ENCODE data around the gene GRB7.
"Not testable (repeated sequence)": the region's sequence is repeated elsewhere in the genome, so short reads cannot be mapped to it uniquely, and the experiment has no call there.

Gene GRB7

DNA sequence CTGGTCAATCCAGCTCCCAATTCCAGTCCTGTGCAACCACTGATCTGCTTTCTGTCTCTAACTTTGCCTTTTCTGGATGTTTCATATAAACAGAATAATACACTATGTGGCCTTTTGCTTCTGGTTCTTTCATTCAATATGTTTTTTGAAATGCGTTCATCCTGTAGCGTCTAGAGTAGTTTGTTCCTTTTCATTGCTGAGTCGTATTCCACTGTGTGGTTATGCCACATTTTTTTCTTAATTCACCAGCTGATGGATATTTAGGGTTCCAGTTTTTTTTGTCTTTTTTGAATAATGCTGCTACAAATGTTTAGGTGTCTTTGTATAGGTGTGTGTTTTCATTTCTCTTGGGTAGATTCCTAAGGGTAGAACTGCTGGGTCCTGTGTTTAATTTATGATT is 5.2 kb upstream of the GRB7 start:
- DNase-seq: no peak

DNA sequence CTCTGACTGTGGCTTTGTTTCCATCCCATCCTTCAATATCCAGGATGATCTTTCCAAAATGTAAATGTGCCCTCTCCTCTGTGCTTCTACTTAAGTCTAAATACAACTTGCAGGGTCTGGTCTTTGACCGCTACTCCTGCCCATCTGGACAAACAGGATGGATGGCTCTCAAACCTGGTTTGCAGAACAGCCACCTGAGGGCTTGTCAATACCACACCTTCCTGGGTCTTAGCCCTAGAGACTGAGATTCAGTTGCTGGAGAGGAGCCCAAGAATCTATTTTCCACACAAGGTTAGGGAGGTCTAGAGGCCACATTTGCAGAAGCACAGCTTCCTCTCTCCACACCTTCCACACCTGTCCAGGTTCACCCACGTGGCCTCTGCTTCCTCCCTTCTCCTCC is 1.9 kb upstream of the GRB7 start:
- no peak for DNase-seq

DNA sequence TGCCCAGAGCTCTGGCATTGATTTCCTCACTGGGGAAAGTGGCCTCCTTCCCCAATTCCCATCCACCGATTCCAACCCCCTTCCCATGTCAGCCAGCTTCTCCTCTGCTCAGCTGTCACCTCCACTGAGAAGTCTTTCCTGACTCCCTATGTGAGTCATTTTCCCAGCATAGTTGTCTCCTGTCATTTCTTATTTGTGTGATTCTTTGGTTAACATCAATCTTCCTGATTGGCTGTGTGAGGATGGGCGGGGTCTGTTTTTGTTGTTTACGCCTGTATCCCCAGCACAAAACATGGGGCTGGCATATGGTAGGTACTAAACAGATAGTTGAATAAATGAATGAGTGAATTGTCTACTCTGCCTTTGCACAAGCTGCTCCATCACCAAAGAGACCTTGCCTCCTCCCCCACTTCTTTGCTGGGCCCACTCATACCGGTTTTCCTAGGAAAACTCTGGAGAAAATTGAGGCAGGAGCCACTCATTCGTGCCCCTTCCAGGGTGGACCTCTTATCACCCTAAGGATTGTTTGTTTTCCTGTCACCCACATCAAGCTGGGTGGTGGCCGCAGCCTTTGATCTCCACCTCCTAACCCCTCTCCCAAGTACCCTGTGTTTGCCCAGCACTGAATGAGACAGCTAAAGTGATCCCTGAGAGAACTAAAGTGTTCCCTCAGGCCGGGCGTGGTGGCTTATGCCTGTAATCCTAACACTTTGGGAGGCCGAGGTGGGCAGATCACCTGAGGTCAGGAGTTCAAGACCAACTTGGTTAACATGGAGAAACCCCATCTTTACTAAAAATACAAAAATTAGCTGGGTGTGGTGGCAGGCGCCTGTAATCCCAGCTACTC is 1.2 kb upstream of the GRB7 start:
- DNase-seq: no peak

DNA sequence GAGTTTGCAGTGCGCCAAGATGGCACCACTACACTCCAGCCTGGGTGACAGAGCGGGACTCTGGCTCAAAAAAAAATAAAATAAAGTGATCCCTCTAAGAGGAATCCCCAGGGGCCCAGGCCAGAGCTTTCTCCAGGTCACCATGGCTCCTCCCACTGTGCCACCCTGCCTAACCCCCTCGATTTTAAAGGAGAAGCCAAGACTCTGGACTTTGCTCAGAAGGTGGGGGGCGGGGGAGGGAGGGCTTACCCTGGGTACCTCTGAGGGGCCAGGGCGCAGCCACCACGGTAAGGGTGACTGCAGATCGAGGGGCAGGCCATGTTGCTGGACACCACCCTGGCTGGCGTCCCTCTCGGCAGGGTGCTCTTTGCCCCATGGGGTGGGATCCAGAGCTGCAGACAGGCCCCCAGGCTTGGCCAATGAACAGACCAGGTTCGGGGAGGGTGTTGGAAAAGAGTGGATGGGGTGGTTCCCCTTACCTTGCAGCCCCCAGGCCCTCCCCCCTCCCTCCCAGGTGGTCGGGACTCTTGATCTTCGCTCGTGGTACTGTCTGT is 455 bp upstream of the GRB7 start:
- DNase-seq: no peak

DNA sequence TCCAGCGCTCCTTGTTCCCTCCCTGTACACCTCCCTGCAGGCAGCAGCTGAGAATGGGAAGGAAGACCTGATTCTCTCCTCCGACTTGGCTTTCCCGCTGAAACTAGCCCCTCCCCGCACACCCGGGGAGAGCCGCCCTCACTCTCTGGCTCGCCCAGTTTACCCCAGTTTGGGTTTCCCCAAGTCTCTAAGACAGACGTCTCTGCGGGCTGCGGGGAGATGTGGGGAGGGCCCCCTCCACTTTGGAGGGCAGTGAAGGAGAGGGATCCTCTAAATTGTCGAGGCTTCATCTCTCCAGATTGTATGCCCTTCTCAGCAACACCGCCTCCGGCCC is 797 bp downstream of the GRB7 start:
- DNase-seq: peak; percentile 59

DNA sequence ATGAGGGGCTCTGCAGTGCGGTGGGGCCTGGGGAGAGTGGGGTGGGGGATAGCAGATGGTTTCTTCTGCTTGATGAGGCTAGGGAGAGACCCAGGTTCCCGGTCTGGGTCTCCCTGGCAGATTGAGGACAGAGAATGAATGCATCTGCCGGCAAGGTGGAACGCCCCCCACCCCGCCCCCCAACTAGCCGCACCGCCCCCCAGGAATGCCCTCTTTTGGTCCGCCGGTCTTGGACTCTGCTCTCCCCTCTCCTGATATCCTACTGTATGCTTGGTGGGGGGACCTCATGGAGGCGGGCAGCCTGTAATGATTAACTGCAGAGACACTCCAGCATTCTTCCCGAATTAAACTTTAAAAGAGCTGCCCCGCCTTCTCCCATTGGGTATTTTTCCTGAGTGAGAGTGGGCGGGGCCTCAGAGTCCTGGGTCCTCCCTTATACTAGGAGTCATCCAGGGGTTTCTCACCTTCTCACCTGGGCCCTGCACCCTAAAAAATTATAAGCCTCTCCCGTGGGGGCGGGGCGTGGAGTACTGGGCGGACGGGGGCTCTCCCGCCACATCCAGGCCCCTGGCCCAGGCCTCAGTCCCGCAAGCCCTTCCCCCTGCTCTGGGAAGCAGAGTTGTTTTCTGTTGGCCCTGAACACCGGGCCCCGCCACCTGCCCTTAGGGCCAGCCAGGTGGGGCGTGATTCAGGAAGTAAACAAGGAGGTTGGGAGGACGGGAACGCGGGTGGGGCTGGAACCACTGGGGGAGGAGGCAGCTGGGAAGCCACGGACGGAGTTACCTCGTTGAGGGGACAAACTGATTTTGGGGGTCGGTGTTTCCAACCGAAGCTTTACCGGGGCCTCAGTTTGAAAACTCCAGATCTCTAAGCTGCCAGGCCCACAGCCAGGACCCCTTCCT is 1.5 kb downstream of the GRB7 start:
- peak; percentile 80 for DNase-seq

DNA sequence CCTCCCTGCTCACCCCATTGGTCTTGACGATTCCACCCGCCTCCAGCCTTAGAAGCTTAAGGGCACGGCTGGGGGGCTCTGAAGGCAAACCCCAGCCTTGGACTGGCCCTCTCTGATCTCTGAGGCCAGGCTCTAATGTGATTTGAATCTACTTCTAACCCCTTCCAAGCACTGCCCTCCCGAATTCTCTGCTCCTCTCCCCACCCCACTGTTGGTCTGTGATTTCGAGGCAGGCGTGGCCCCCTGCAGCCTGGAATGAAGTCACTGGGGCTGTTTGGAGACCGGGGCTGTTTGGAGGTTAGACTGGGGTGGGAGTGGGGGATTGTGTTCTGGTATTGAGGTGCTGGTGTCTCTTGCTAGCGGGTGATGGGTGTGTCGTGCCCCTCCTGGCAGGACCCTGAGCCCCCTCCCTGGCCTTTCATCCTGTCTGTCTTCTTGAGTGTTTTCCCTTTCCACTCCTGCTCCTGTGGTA is 2.2 kb downstream of the GRB7 start:
- DNase-seq: peak; percentile 63

DNA sequence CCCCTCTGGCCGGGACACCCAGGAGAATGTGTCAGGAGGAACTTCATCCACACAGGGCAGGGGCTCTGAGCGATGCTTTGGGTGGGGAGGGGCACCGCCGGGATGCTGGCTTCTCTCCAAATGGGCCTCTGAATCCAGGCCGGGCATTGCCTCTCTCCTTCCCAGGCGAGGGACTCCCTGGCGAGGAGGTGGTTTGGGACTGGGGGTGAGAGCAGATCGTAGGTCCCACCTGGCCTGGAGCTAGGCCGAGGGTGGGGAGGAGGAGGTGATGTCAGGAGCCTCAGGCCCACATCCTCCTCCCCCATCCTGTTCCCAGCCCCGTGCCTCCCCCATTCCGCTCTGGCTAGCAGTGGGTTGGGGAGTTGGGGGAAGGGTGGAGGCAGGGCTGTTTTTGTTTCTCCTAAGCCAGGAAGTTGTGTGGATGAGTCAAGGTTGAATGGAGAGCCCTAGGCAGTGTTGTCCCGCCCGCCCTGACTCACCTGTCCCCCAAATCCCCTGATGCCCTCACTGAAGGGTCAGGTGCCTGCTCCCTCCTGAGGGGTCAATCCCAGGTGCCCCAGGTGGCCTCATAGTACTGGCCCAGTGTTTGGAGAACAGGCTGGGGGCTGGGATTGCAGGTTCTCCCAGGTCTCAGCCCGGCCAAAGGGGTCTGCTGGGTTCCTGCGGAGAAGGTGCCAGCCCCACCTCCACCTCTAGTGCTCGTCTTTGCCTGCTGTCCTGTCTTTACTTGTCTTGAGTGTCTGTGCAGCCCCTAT is 2.8 kb downstream of the GRB7 start:
- peak; percentile 56 for DNase-seq

DNA sequence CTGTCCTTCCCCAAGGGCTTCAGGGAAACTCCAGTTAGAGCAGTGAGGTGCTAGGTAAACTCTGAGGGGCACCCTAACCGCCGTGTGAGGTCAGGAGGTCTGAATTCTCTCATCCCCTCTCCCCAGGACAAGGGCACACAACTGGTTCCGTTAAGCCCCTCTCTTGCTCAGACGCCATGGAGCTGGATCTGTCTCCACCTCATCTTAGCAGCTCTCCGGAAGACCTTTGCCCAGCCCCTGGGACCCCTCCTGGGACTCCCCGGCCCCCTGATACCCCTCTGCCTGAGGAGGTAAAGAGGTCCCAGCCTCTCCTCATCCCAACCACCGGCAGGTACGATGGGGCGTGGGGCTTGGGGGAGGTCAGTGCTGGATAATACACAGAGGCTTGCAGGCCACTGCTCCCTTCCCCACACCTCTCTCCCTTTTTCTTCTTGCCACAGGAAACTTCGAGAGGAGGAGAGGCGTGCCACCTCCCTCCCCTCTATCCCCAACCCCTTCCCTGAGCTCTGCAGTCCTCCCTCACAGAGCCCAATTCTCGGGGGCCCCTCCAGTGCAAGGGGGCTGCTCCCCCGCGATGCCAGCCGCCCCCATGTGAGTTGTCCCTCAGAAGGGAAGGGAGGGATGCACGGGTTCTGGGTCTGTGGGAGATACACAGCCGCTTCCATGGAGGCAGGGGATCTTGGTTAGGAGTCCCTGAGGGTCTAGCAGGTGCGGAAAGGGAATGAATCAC is 4.6 kb downstream of the GRB7 start:
- DNase-seq: no peak

DNA sequence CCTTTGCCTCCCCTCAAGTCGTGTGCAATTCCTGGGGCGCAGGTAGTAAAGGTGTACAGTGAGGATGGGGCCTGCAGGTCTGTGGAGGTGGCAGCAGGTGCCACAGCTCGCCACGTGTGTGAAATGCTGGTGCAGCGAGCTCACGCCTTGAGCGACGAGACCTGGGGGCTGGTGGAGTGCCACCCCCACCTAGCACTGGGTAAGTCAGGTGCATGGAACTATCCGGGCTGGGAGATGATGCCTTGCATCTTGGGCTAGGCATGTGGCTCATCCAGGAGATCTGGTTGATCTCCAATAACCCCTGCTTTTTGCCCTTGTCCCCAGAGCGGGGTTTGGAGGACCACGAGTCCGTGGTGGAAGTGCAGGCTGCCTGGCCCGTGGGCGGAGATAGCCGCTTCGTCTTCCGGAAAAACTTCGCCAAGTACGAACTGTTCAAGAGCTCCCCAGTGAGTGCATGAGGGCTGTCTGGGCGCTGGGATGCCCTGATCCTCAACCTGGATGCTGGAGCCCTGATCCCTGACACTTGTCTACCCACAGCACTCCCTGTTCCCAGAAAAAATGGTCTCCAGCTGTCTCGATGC is 5.2 kb downstream of the GRB7 start:
- DNase-seq: no peak

DNA sequence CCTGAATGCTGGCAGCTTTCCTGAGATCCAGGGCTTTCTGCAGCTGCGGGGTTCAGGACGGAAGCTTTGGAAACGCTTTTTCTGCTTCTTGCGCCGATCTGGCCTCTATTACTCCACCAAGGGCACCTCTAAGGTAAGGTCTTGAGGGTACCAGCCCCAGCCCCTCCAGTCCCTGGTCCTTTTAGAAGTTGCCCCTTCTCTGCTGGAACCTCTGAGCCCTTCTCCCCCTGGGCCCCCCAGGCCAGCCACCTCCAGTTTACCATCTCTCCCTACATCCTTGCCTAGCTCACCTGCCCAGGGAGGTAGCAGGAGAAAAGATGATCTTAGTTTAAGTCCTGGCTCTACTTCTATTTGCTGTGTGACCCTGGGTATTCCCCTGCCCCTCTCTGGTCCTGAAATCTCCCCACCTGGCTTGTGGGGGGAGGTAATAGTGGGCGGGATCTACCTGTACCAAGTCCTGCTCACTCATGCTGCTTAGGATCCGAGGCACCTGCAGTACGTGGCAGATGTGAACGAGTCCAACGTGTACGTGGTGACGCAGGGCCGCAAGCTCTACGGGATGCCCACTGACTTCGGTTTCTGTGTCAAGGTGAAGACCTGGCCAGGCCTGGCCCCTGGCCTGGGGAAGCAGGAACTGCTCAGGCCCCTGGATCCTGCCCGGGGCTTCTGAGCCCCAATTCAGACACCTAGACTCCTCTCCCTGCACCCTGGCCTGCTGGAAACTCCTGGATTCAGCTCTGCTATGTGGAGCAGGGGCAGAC is 6.5 kb downstream of the GRB7 start:
- DNase-seq: no peak

DNA sequence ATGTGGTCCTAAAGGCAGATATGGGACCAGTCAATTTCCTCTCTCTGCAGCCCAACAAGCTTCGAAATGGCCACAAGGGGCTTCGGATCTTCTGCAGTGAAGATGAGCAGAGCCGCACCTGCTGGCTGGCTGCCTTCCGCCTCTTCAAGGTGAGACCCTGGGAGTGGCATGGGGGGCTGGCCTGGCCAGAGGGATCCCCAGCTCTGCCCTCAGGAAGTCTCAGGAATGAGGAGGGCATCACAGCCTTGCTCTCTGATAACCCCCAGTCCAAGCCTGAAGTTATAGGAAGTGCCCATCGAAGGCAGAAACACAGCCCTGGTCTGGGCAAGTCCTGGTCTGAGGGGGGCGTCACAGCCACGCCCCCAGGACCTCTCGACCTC is 7.1 kb downstream of the GRB7 start:
- DNase-seq: no peak

DNA sequence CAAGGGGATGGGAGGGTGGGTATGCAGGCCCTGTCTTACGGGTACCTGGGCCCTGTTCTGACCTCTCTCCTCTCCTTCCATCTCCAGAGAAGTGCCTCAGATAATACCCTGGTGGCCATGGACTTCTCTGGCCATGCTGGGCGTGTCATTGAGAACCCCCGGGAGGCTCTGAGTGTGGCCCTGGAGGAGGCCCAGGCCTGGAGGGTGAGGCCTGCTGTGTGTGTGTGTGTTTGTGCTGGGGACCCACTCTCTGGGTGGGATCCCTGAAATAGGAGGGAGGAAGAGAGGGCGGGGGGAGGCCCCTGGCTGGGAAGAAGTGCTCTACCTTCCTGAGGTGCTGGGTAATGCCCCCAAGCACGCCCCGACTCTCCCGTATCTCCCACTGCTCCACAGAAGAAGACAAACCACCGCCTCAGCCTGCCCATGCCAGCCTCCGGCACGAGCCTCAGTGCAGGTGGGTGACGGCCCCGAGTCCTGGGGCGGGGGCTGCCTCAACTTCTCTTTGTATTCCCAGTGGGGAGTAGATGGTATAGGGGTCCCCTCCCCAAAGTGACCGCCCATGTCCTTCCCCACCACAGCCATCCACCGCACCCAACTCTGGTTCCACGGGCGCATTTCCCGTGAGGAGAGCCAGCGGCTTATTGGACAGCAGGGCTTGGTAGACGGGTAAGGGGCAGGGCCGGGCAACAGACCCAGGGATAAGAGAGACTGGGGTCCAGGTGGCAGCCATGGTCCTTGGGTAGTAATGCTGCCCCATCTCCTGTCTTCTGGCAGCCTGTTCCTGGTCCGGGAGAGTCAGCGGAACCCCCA is 7.8 kb downstream of the GRB7 start:
- no peak for DNase-seq

DNA sequence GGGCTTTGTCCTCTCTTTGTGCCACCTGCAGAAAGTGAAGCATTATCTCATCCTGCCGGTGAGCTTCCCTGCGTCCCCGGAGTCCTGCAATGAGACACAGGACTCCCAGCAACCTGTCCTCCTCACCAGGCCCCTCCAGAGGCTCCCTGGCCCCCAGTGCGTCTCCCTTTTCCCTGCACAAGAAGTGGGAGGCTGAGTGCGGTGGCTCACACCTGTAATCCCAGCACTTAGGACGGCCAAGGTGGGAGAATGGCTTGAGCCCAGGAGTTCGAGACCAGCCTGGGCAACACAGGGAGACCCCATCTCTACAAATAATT is 8.4 kb downstream of the GRB7 start:
- no peak for DNase-seq

DNA sequence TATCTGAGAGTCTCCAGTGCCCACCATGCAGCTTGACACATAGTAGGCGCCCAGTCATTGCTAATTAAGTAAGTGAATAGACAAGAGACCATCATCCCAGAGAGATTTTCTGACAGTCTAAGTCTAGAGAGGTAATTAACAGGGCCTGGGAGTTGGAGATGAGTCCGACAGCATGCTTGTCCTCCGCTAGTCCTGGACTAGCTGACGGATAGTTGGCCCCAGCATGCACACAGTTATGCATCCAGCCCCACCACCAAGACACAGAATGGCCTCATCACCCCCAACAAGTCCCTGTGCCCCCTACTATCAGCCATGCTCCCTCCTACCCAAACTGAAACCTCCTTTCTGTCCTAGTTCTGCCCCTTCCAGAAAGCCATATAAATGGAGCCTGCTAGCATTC is 10.0 kb downstream of the GRB7 start:
- DNase-seq: no peak

DNA sequence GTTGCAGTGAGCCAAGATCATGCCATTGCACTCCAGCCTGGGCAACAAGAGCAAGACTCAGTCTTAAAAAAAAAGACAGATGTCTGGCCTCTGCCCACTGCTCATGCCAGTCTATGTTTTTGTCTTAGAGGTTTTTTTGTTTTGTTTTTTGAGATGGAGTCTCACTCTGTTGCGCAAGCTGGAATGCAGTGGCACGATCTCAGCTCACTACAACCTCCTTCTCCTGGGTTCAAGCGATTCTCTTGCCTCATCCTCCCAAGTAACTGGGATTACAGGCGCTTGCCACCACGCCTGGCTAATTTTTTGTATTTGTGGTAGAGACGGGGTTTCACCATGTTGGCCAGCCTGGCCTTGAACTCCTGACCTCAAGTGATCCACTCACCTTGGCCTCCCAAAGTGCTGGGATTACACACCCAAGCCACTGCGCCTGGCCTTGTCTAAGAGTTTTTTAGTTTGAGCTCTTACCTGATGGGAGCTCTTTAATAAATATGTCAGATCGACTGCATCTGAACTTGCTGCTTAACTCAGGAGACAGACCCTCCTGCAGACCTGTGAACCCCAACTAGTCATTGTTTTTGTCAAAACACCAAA is 10.8 kb downstream of the GRB7 start:
- not testable (repeated sequence) for DNase-seq

DNA sequence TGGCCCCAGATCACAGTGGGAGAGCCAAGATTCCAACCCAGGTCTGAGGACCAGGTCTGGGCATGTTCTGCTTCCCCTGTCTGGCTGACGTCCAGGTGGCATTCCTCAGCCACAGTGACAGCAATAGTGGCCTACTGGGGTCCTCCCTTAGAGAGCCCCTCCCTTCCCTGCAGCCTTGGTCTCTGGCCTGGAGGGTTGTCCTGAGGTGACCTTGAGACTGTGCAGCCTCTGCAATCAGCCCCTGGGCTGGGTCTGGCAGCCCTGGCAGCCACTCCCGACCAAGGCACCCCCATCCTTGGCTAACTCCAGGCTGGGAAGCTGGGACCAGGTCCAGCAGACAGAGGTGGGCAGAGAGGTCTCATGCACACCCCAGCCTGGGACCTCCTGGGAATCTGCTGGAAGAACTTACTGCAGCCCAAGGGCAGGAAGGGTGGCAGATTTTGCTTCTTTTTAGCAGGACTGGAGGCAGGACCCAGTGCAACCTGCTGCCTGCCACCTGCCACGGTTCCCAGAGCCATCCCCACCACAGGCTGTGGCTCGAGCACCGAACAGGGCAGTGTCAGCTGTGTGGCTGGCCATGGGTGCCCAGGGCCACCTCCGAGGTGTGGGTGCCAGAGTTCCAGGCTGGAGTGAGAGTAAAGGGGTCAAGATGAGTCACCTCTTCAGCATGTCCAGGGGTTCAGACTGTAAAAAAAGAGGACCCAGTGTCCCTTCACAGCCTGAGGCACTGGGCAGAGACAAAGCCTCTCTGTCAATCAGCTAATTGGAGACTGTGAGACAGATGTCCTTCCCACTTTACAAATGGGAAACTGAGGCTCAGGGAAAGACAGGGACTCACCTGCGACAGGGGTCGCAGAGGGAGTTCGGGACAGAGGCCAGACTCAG is 12.6 kb downstream of the GRB7 start:
- no peak for DNase-seq

DNA sequence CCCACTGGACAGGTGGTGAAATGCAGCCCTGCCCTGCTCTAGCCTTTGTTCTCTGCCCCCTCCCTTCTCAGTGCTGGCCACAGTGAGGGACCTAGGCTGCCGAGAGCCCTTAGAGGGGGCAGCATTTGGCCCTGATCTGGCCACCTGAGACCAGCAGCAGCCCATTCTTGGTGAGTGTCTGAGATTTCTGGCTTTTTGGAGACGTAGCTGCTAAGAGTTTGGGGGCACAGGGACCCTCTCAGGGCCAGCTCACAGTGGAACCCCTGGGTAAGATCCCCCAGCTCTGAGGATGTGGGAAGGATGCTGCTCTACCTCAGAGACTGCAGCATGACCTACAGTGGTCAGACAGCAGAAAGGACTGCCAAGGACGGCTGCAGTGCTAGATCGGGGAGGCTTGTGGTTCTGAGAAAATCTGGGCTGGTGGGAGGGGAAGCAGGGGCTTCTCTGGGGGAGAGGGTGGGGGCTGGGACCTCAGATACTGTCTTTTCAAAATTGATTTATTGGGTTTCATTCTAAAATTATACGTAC is 13.3 kb downstream of the GRB7 start:
- no peak for DNase-seq
